ENCODE data around the gene POLR3H.
"Not testable (repeated sequence)": the region's sequence is repeated elsewhere in the genome, so short reads cannot be mapped to it uniquely, and the experiment has no call there.

The POLR3H gene
- 39.5 to 48.9 reads per million in 2 donors for total RNA-seq

GRCh38 chr22:41543854-41544670, at the start of gene POLR3H:
Gene POLR3H, minus strand, starts transcription at chr22:41544470. Its CDS starts 369 bp downstream, at chr22:41544101.
- peak; percentile 88 for DNase-seq

- not testable (repeated sequence) for DNase-seq
These were observed 49.2 kb upstream of the POLR3H start for GRCh38 chr22:41593336-41593960.

GRCh38 chr22:41589391-41590241, 45.3 kb upstream of the POLR3H start, which contains the start of gene PMM1:
Gene PMM1, minus strand, starts transcription at chr22:41589840. Its CDS starts 35 bp downstream, at chr22:41589805.
- peak; percentile 99 for DNase-seq

GRCh38 chr22:41587347-41587723, 43.1 kb upstream of the POLR3H start:
- DNase-seq, result no peak

- no peak for DNase-seq
These were observed 41.6 kb upstream of the POLR3H start for GRCh38 chr22:41585898-41586297.

- DNase-seq, result no peak
These were observed 40.6 kb upstream of the POLR3H start for GRCh38 chr22:41584881-41585280.

- no peak for DNase-seq
These were observed 38.4 kb upstream of the POLR3H start for GRCh38 chr22:41582694-41583093.

GRCh38 chr22:41579997-41580355, 35.7 kb upstream of the POLR3H start:
- DNase-seq, result no peak

GRCh38 chr22:41579297-41579996, 35.2 kb upstream of the POLR3H start:
- DNase-seq, result no peak

GRCh38 chr22:41578818-41579217, 34.5 kb upstream of the POLR3H start:
- DNase-seq, result no peak

GRCh38 chr22:41578114-41578513, 33.8 kb upstream of the POLR3H start:
- no peak for DNase-seq

GRCh38 chr22:41576877-41577276, 32.6 kb upstream of the POLR3H start:
- no peak for DNase-seq

- no peak for DNase-seq
These were observed 31.3 kb upstream of the POLR3H start for GRCh38 chr22:41575533-41575932.

- no peak for DNase-seq
These were observed 30.6 kb upstream of the POLR3H start for GRCh38 chr22:41574847-41575381.

- DNase-seq, result no peak
These were observed 29.4 kb upstream of the POLR3H start for GRCh38 chr22:41573677-41574076.

- DNase-seq, result not testable (repeated sequence)
These were observed 28.0 kb upstream of the POLR3H start for GRCh38 chr22:41572305-41572704.

- DNase-seq, result no peak
These were observed 27.5 kb upstream of the POLR3H start for GRCh38 chr22:41571786-41572185.

GRCh38 chr22:41570221-41570620, 26.0 kb upstream of the POLR3H start:
- no peak for DNase-seq

- no peak for DNase-seq
These were observed 24.5 kb upstream of the POLR3H start for GRCh38 chr22:41568811-41569210.

GRCh38 chr22:41567512-41567768, 23.2 kb upstream of the POLR3H start:
- no peak for DNase-seq

- no peak for DNase-seq
These were observed 21.3 kb upstream of the POLR3H start for GRCh38 chr22:41565403-41566054.

- DNase-seq, result no peak
These were observed 20.3 kb upstream of the POLR3H start for GRCh38 chr22:41564563-41564962.
